GM12892 (cell line): ENCODE data around the gene ENO4.

Experiments
- POLR2A ChIP-seq: IDR thresholded peaks from 2 replicates; pipeline ENCODE4 v1.6.1; 2011; ENCODE audit warnings: low read depth, low read length, control low read depth
- POLR2AphosphoS5 ChIP-seq: IDR thresholded peaks from 2 replicates; pipeline ENCODE4 v1.6.1; 2011; ENCODE audit warnings: low read depth, low read length, control low read depth
- TAF1 ChIP-seq: IDR thresholded peaks from 2 replicates; pipeline ENCODE4 v1.6.1; 2011; ENCODE audit warnings: low read depth, mild to moderate bottlenecking, control low read depth, low read length, borderline replicate concordance

DNA sequence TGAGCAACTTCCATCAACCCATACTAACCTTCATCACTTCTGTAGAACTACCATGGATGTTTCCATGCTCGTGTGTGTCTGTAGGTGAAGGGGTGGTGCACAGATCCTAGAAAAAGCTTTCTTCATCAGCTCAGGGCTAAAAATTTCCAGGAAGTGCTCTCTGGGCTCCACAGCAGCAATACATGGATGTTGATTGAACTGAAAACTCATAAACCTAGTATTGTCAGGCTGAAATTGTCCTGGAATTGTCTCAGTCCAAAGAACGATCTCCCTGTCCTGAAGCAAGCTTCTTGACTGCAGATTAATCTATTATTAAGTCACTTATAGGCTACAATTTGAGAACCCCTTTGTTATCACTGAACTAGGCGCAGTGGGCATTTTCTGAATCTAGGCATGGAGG, 39.8 kb downstream of the ENO4 start:
- TF ChIP-seq POLR2A (no peak), TAF1 (no peak), POLR2AphosphoS5 (no peak)
